AG10803 (cell line): ENCODE measurements around the gene CRIP1.

Source experiments
- DNase-seq: peaks from one replicate; pipeline ENCODE4 v3.0.0; 2010; ENCODE audit warnings: low read depth
- H3K4me3 ChIP-seq: 2 replicates; pipeline ENCODE4 v1.5.1; 2011; ENCODE audit warnings: mild to moderate bottlenecking, low read length, control low read depth
- TF ChIP-seq, protein P1 (sequence below): conservative IDR thresholded peaks from 2 replicates; pipeline ENCODE4 v1.5.1; 2011; ENCODE audit warnings: mild to moderate bottlenecking, low read length, control low read depth, inconsistent platforms

The CRIP1 gene

DNA sequence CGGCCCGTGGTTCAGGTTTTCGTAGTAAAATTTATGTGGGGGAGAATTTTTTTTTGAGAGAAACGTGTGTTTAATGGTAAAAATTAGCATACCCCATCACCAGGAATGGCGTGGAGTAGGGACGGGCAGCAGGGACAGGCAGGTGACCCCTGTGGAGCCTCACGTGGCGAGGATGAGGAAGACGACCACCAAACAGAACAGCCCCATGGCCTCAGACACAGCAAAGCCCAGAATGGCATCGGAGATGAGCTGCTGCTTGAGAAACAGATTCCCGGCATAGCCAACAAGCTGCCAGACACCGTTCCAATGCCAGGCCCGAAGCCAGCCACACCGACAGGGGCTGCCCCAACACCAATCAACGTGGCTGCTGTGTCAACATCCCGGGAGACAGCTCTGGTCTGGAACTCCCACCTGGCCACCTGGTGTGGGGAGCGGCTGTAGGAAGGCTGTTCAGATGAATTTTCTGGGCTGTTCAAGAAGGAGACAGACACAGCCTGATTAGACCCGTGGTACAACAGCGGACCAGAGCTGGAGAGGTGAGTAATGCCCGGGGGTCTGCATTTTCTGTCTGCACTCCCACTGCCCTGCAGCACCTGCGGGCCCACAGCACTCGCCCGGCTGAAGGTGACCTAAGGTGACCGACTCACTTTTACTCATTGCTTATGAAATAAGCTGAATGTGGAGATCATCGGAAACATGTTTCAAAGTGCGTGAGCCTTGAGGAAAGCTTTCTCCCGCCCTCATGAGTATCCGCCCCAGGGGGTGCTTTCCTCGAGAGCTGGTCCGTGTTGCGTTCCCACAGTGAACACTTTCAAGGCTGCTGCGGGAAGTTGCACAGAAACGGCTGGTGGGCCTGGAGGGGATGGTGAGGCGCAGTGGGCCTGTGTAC is 50.2 kb downstream of the CRIP1 start:
- no peak for DNase-seq
- TF ChIP-seq, protein P1, sequence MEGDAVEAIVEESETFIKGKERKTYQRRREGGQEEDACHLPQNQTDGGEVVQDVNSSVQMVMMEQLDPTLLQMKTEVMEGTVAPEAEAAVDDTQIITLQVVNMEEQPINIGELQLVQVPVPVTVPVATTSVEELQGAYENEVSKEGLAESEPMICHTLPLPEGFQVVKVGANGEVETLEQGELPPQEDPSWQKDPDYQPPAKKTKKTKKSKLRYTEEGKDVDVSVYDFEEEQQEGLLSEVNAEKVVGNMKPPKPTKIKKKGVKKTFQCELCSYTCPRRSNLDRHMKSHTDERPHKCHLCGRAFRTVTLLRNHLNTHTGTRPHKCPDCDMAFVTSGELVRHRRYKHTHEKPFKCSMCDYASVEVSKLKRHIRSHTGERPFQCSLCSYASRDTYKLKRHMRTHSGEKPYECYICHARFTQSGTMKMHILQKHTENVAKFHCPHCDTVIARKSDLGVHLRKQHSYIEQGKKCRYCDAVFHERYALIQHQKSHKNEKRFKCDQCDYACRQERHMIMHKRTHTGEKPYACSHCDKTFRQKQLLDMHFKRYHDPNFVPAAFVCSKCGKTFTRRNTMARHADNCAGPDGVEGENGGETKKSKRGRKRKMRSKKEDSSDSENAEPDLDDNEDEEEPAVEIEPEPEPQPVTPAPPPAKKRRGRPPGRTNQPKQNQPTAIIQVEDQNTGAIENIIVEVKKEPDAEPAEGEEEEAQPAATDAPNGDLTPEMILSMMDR = no peak

DNA sequence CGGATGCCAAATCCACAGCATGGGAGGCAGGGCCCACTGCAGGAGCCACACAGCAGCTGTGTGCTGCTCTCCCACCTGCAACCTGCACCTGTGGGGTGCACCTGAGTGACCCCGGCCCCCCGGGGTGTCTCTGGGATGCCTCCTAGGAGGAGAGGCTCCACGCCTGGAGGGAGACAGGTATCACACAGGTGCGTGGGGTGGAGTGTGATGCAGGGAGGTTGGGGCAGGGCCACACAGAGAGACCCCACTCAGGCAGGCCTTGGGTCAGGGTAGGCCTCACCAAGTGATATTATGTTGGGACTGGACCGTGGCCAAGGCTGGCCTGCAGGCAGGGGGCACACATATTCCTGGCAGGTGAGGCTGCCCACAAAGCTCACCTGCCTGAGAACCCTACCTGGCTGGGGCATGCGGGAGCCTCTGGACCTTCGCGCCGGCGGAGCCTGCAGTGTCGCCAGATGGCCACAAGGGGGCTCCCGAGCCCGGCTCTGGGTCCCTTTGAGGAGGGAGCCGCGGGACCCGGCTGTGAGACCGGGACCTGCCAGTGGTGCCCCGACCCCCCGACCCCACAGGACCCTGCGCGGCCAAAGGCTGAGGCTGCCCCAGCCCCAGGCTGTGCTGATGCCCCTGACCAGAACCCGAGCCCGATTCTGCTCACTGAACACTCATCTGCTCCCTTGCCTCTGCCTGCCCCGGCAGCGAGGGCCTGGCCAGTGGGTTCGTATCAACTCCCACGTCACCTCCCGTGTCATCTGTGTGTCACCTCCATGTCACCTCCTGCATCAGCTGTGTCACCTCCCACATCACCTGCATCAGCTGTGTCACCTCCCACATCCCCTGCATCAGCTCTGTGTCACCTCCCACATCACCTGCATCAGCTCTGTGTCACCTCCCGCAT is 51.1 kb downstream of the CRIP1 start:
- TF ChIP-seq, protein P1 = peak; percentile 76
- DNase-seq = no peak
- no peak overlapping the region for H3K4me3 ChIP-seq

More for the DNA sequence above, 50.2 kb downstream of the CRIP1 start:
- H3K4me3 ChIP-seq = no peak overlapping the region
